Measurements from ENCODE around the gene OR10T2.
"Not testable (repeated sequence)": the region's sequence is repeated elsewhere in the genome, so short reads cannot be mapped to it uniquely, and the experiment has no call there.

Gene OR10T2

DNA sequence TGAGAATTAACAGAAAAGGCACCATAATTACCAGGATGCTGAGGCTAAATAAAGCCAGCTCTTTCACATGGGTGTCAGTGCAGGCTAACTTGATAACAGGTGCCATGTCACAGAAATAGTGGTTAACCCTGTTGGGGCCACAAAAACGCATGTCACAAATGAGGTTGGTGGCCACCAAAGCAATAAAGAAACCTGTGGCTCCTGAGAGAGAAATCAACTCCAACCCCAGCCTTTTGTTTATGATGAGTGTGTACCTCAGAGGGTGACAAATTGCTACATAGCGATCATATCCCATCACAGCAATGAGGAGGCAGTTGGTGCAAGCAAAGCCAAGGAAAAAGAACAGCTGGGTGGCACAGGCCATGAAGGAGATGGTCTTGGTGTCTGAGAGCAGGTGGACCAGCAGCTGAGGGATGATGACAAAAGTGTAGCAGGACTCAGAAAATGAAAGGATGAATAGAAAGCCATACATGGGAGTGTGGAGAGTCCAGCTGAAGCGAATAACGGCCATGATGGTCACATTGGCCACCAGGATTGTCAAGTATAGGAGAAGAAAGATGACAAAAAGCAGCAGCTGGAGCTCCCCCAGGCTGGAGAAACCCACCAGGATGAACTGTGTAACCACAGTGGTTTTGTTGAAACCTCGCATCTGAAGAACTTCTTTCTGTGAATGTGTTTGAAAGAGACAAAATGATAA, at the start of gene OR10T2:
TSS of gene OR10T2 (minus strand) at position 649 of the 697 bp plus-strand sequence. CDS start at position 649, 0 bp downstream.
- DNase-seq = no peak

DNA sequence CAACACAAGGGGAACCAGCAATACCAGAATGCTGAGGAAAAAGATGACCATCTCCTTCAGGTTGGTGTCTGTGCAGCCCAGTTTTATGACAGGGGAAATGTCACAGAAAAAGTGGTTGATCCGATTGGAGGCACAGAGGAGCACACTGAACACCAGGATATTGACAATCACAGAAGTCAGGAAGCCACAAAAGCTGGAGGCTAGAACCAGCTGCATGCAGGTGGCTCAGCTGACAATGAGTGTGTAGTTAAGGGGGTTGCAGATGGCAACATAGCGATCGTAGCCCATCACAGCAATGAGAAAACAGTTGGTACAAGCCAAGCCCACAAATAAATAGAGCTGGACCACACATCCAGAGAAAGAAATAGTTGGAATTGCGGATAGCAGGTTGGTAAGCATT, 46.1 kb upstream of the OR10T2 start:
- DNase-seq = no peak

DNA sequence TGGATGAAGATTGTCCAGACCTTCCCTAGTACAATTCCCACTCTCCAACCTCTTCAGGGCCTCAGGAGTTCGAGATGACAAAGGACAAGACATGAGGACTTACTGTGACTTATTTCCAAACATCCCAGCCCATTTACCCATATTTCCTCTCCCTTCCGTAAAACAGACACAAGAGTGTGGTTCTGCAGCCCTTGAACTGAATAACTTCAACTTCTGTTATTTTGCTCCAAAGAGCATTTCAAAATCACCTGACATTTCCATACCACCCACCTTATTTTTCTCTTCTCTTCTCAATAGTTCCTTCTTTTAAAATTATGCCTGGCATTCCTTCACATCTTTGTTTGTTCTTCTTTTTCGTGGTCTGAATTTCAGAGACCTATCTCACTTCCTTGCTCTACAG, 35.5 kb upstream of the OR10T2 start:
- DNase-seq = no peak

GRCh38 chr1:158430163-158430562, 30.9 kb upstream of the OR10T2 start:
- DNase-seq = not testable (repeated sequence)

DNA sequence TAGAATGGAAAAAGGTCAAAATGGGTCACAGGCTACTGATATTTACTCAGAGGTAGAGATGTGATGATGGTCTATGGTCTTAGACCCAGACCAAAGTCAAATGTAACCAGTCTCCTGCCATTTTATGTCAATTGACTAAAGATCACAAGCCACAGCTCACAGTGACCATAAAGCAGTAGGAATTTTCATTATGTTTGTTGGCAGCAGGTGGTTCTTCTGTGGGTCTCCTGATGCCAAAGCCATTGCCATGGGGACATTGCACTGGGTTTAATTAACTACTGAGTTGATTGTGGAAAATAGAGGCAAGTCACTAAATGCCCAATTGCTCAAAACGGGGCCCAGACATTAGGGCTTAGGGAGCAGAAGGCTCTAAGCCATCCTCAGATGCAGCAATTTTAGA, 26.9 kb upstream of the OR10T2 start, which contains the start of gene OR10K2:
TSS of gene OR10K2 (minus strand) at position 101 of the 400 bp plus-strand sequence. CDS start 5,371 bp downstream, outside the sequence.
- DNase-seq = no peak

DNA sequence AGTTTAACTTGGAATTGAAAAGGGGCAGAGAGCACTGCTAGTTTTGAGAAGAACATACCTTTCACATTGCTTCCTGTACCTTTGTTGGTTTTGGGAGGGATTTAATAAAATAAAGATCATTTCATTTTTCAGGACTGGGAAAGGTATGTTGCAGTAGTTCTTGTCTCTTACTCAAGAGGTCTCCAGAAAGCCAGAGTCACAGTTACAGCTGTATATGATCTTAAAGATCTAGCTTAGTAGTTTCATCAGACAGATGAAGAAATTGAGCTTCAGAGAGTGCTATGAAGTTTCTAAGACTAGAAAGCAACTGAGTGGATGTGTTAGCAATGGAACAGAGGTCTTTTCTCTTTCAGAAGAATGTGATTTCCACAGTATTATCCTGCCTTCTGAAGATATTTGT, 25.8 kb upstream of the OR10T2 start:
- DNase-seq = no peak

- DNase-seq = no peak
These were observed 22.9 kb upstream of the OR10T2 start for GRCh38 chr1:158422212-158422611.

DNA sequence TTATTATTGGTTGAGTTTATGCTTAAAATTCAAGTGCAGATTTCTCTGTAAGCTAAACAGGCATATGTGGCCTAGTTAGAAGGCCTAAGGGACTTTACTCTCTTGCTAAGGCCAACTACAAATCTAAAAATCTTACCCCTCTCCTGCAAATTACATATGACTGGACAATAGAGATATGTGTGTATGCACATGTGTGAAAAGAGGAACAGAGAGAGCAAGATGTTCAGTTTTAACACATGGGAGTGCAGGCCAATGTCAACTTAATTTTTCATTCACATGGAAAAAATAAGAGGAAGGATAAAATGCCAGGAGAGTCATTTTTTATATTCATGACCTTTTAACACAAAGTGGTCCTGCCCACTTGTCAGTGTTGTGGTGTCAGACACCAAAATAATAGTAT, 18.3 kb upstream of the OR10T2 start:
- no peak for DNase-seq

- no peak for DNase-seq
These were observed 15.5 kb upstream of the OR10T2 start for GRCh38 chr1:158414651-158415345.

DNA sequence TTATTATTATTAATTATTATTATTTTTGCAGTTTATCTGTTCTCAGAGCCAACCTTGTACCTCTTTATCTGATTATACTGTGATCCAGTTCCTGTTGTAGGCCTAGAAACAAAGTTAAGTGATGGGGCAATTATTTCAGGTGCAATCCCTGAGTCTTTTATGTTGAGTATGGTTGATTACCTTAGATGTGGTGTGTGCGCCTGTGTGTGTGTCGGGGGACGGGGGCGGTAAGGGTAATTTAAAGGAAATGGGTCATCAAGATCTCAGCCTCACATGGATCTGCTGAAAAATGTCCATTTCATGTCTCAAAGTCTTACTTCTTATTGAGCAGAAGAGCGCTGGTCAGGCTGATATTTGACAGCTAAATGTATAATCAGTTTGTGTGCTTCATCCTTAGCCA, 7.8 kb upstream of the OR10T2 start:
- DNase-seq = no peak

- DNase-seq = no peak
These were observed 1.6 kb upstream of the OR10T2 start for GRCh38 chr1:158400871-158401270.

DNA sequence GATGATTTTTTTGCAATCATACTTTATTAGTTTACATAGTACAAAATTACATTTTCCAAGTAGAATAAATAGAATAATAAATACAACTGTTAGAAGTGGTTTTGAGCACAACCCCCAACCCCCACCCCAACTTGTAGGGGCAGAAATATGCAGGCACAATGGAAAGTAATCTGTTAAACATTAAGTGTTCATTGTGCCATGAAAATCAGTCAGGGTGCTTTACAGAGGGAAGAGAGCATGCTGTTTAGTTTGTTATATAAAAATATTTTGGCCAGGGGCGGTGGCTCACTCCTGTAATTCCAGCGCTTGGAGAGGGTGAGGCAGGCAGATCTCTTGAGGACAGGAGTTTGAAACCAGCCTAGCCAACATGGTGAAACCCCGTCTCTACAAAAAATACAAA, 2.6 kb downstream of the OR10T2 start:
- peak; percentile 56 for DNase-seq

GRCh38 chr1:158393476-158393875, 5.8 kb downstream of the OR10T2 start:
- DNase-seq = no peak

DNA sequence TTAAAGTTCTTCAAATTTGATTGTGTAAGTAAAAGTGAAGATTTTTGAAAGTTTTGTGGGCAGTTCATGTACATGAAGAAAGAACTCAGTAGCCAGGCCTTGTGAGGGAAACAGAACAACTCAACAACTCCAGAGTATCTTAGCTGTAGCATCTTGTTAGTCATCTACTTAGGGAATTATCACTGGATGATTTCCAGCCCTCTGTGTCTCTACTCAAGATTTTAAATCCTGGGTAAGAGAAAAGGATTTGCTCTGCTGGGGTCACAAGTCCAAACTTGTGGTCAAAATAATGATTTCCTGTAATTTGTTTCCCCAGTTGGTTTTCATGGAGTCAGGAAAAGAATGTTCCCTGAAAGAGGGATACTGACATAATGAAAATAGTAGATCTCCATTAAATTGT, 8.2 kb downstream of the OR10T2 start:
- no peak for DNase-seq

DNA sequence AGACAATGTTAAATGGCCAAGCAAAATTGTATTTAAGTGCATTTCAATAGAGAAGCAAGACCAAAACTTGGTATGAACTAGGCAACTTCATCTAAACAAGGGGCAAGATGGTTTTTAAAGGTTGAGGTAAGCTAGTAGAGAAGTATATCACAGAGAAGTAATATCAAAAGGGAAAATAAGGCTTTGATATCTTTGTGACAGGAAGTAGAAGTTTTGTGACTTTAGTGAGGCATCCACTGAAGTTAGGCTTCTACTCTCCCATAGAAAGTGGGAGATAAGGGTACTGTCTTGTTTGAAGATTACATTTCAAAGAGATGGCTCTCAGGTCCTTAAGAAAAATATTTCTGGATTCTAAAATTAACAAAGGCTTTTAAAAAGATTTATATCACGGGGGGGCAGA, 8.9 kb downstream of the OR10T2 start:
- no peak for DNase-seq

GRCh38 chr1:158374860-158375259, 24.4 kb downstream of the OR10T2 start:
- DNase-seq = no peak

GRCh38 chr1:158374101-158374500, 25.2 kb downstream of the OR10T2 start:
- DNase-seq = not testable (repeated sequence)

DNA sequence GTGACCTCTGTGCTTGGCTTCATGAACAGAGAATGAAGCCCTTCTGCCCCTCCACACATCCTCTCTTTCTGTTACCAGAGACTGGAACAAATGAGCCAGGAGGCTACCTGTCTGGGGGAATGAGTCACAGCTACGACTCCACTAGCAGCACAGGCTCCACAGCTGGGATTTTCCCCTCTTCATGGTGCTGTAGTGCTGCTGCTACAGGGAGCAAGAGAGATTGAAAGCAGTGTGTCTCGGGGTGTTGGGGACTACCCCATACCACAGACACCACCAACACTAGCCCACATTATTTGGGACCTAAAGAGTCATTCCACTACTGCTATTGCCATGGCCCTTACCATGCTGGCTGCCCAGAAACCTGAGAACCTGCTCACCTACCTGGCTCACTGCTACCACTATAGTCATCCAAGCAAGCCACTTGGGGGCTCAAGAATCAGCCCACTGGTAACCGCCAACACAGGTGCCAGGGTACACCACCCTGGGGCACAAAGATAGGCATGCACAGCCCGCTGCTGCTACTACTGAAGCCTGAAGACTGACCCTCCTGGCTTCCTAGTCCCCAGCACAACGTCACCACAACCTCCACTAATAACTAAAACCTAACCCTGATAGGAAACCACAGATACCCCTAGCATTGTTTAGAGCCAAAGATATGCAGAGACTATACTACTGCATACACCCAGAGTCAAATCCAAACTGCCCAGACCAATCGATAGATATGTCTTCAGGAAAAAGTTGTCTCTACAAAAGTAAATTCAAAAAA, 27.9 kb downstream of the OR10T2 start:
- no peak for DNase-seq

- DNase-seq = no peak
These were observed 32.5 kb downstream of the OR10T2 start for GRCh38 chr1:158366783-158367182.

DNA sequence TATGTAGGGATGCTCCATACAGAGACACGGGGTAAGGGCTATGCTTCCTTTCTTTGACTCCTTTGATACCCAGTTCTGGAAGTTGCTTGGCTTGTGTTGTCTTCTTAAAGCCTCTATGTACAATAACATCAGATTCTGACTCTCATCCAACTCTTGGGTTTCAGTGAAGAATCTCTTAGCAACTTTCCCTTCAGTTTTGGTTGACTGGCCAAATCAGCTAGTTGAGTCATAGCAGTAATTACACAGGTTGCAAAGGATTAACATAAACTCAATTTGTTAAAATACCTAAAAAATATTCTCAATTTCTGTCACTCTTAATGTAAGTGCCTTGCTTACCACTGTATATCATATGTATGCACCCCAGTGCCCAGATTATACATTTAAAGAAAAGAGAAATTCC, 36.3 kb downstream of the OR10T2 start:
- no peak for DNase-seq

- no peak for DNase-seq
These were observed 36.8 kb downstream of the OR10T2 start for GRCh38 chr1:158362482-158362881.

- DNase-seq = no peak
These were observed 41.8 kb downstream of the OR10T2 start for GRCh38 chr1:158357441-158357840.

- no peak for DNase-seq
These were observed 42.6 kb downstream of the OR10T2 start for GRCh38 chr1:158356616-158357015.

- DNase-seq = no peak
These were observed 43.4 kb downstream of the OR10T2 start for GRCh38 chr1:158355773-158356285.

Data from kidney glomerular epithelial cell (primary cell).